GM23248 (cell line): Measurements from ENCODE around the gene KCNN1. TPM values are rescaled to one million over a fixed set of nuclear protein-coding genes. Genes with fewer than 3 reads are reported as not detected.

ENCODE experiments used
- DNase-seq: peaks from one replicate; pipeline ENCODE4 v3.0.0-alpha.2; 2015
- H2AFZ ChIP-seq: fragments of 200-600 bp; sonication (generic); 2 replicates; pipeline ENCODE4 v1.6.1; 2016; ENCODE audit warnings: antibody characterized with exemption
- H3F3A ChIP-seq: fragments of 200-600 bp; sonication (generic); 2 replicates; pipeline ENCODE4 v1.6.1; 2016; ENCODE audit warnings: mild to moderate bottlenecking, antibody characterized with exemption, mixed run types; ENCODE audit not compliant: insufficient read depth
- H3K27ac ChIP-seq: fragments of 200-600 bp; sonication (generic); 2 replicates; pipeline ENCODE4 v1.5.1; 2016; ENCODE audit warnings: mild to moderate bottlenecking
- H3K27me3 ChIP-seq: fragments of 200-600 bp; sonication (generic); replicated peaks from 2 replicates; pipeline ENCODE4 v1.6.1; 2016; ENCODE audit warnings: mild to moderate bottlenecking; ENCODE audit not compliant: insufficient read depth
- H3K36me3 ChIP-seq: fragments of 200-600 bp; sonication (generic); 2 replicates; pipeline ENCODE4 v1.6.1; 2016; ENCODE audit warnings: low read depth, mild to moderate bottlenecking
- H3K4me1 ChIP-seq: fragments of 200-600 bp; sonication (generic); 2 replicates; pipeline ENCODE4 v1.6.1; 2016; ENCODE audit warnings: mild to moderate bottlenecking; ENCODE audit not compliant: insufficient read depth
- H3K4me2 ChIP-seq: fragments of 200-600 bp; sonication (generic); one replicate; pipeline ENCODE4 v1.6.1; 2016; ENCODE audit warnings: mild to moderate bottlenecking; ENCODE audit not compliant: unreplicated experiment
- H3K4me3 ChIP-seq: fragments of 200-600 bp; sonication (generic); 2 replicates; pipeline ENCODE4 v1.5.1; 2016; ENCODE audit warnings: mild to moderate bottlenecking
- H3K79me2 ChIP-seq: fragments of 200-600 bp; sonication (generic); 2 replicates; pipeline ENCODE4 v1.6.1; 2016; ENCODE audit warnings: mild to moderate bottlenecking; ENCODE audit not compliant: insufficient read depth
- H3K9ac ChIP-seq: fragments of 200-600 bp; sonication (generic); 2 replicates; pipeline ENCODE4 v1.6.1; 2016; ENCODE audit warnings: mild to moderate bottlenecking
- H3K9me2 ChIP-seq: fragments of 200-600 bp; sonication (generic); 2 replicates; pipeline ENCODE4 v1.6.1; 2016; ENCODE audit warnings: mixed run types, mild to moderate bottlenecking, moderate library complexity; ENCODE audit not compliant: insufficient read depth
- H3K9me3 ChIP-seq: fragments of 200-600 bp; sonication (generic); one replicate; pipeline ENCODE4 v1.6.1; 2017; ENCODE audit warnings: low read depth
- H4K20me1 ChIP-seq: fragments of 200-600 bp; sonication (generic); 2 replicates; pipeline ENCODE4 v1.6.0; 2016; ENCODE audit not compliant: insufficient read depth
- EZH2 ChIP-seq: fragments of 200-600 bp; sonication (generic); IDR thresholded peaks from 2 replicates; pipeline ENCODE4 v1.6.1; 2018; ENCODE audit warnings: antibody characterized with exemption, mild to moderate bottlenecking; ENCODE audit not compliant: insufficient read depth, poor library complexity, severe bottlenecking
- EZH2phosphoT487 ChIP-seq: fragments of 200-600 bp; sonication (generic); IDR thresholded peaks from 2 replicates; pipeline ENCODE4 v1.6.1; 2018; ENCODE audit warnings: antibody characterized with exemption, moderate library complexity, mild to moderate bottlenecking, low read depth; ENCODE audit not compliant: insufficient read depth
- WGBS, 2 experiments: methylation state at CpG; one replicate each; pipeline ENCODE4 v1.1.6; 2015 to 2017; ENCODE audit warnings: low lambda C conversion rate in 2 of 2, low coverage in 1 of 2; ENCODE audit errors: missing lambda C conversion rate in 2 of 2; 5-methylcytosine and 5-hydroxymethylcytosine counted together
- in situ Hi-C: fragments of 300-500 bp; cut with MboI; formaldehyde crosslinking; loops from 2 replicates; pipeline ENCODE4 v1.15.0; 2020
- polyA plus RNA-seq: library from polyadenylated mRNA; unstranded; fragments of >200 nt; fragmentation: Nextera tagmentation; extraction: Ambion mirVana; gene quantifications from 2 replicates; pipeline ENCODE4 v1.2.1, GENCODE V29; 2016
- total RNA-seq: library from RNA; depleted of rRNA; stranded (reverse); fragments of >200 nt; shearing (Covaris generic); gene quantifications from 2 replicates; pipeline ENCODE4 v1.2.3, GENCODE V29; 2014

KCNN1 gene
- total and polyA plus RNA-seq, 2 experiments from 2014 or later: not detected

DNA sequence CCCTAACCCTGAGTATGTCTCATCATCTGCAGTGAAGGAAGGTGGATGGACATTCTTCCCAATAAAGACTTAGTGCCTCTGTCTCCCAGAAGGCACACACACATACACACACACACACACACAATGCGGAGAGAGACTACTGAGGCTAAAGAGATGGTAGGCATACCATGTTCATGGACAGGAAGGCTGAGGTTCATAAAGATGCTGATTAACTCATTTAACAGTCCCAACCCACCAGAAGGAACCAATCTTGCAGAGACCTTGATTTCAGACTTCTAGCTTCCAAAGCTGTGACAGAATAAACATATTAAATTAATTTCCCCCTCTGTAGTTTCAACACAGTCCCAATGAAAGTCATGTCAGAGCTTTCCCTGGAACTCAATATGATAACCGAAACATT, 74.1 kb downstream of the KCNN1 start:
- H4K20me1 ChIP-seq: no peaks in the 10 kb centered on the region
- no peak for DNase-seq
- no peak overlapping the region for H3K9ac ChIP-seq
- no peaks in the 10 kb centered on the region for H3K9me3 ChIP-seq
- H3K27me3 ChIP-seq: no peaks in the 10 kb centered on the region
- no peak overlapping the region for H3K4me3 ChIP-seq
- H2AFZ ChIP-seq: no peak overlapping the region
- H3K4me1 ChIP-seq: peaks cover 11% of the 10 kb centered on the region
- peaks cover 10% of the 10 kb centered on the region for H3F3A ChIP-seq
- in situ Hi-C loops: no loop called here
- no peaks in the 10 kb centered on the region for H3K79me2 ChIP-seq
- WGBS, 2 experiments: 53 to 61% methylated on average over 2 of the region's 2 CpGs
- H3K4me2 ChIP-seq: no peak overlapping the region
- no peak overlapping the region for H3K27ac ChIP-seq
- no peaks in the 10 kb centered on the region for H3K36me3 ChIP-seq
- no peak for TF ChIP-seq EZH2phosphoT487
- no peak for TF ChIP-seq EZH2
- H3K9me2 ChIP-seq: no peaks in the 10 kb centered on the region

DNA sequence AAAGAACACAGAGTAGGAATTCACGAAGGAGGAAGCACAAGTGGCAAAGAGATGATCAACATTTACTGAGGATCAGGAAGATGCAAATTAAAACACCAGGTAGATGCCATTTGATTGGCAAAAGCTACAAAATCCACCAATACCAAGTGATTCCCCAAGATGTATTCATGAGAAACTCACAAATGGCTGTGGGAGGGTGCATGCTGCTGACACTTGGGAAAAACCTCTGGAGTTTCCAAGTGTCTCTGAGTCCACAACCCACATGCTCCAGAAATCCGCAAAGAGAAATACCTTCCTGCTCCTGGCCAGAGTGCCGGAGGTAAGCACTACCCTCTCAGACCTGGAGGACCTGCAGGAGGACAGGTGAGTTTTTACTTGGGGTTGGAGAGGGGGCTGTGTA, 76.8 kb downstream of the KCNN1 start:
- H2AFZ ChIP-seq: no peak overlapping the region
- H3K79me2 ChIP-seq: no peaks in the 10 kb centered on the region
- no peaks in the 10 kb centered on the region for H3K27me3 ChIP-seq
- no peak overlapping the region for H3K9ac ChIP-seq
- no peaks in the 10 kb centered on the region for H3K9me3 ChIP-seq
- H3F3A ChIP-seq: peaks cover 21% of the 10 kb centered on the region
- H3K4me1 ChIP-seq: peaks cover 15% of the 10 kb centered on the region
- no peaks in the 10 kb centered on the region for H3K9me2 ChIP-seq
- no peaks in the 10 kb centered on the region for H3K36me3 ChIP-seq
- H4K20me1 ChIP-seq: no peaks in the 10 kb centered on the region
- DNase-seq: no peak
- 95 to 97% methylated on average over 3 of the region's 3 CpGs for WGBS, 2 experiments
- H3K4me2 ChIP-seq: no peak overlapping the region
- no peak overlapping the region for H3K27ac ChIP-seq
- in situ Hi-C loops: no loop called here
- TF ChIP-seq EZH2phosphoT487: no peak
- no peak for TF ChIP-seq EZH2
- no peak overlapping the region for H3K4me3 ChIP-seq

DNA sequence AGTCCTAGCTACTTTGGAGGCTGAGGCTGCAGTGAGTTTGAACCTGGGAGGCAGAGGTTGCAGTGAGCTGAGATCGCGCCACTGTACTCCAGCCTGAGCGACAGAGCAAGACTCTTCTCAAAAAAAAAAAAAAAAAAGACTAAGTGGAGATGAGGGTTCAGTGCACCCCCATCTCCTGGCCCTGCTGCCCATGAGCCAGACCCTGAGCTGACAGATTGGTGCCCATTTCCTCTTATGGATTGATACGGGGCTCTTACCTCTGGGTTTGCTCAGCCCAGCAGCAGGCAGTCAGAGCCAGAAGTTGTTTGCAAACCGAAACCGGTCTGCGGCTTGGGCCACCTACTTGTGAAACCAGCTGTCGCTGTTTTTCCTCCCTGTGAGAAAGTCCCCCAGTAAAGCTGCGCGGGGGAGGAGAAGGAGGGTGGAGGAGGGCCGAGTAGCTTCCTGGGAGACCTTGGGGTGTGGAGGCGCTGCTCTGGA, 78.0 kb downstream of the KCNN1 start:
- H3K4me2 ChIP-seq: peak overlapping the region; percentile 93
- peak; percentile 86 for DNase-seq
- no peaks in the 10 kb centered on the region for H3K9me3 ChIP-seq

DNA sequence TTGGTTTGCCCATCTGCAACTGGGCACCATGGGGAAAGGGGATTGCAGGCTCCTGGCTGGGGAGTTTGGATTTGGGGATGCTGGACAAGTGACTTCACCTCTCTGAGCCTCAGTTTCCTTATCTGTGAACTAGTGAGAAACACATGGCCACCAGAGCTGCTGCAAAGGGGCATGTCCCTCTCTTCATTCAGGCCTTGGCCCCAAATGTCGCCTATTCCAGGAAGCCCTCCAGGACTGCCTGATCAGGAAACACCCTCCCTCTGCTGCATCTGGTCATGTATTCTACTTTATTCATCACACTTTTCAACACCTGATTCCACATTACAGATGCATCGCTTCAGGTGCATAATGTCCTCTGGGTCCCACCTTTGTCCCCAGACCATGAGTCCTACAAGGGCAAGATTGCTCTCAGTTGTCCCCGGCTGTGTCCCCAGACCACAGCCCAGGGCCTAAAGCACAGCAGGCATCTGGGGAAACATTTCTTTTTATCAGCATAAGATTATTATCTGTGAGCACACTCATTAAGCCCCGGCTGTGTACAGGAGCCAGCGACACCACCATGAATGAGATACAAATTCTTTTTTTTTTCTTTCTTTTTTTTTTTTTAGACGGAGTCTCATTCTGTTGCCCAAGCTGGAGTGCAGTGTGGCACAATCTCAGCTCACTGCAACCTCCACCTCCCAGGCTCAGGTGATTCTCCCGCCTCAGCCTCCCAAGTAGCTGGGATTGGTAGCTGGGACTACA, 78.6 kb downstream of the KCNN1 start:
- in situ Hi-C loops: no loop called here
- peak overlapping the region; percentile 93 for H3K4me2 ChIP-seq
- no peaks in the 10 kb centered on the region for H3K27me3 ChIP-seq
- H3K4me3 ChIP-seq: peak overlapping the region; percentile 65
- no peaks in the 10 kb centered on the region for H3K36me3 ChIP-seq
- no peak for DNase-seq
- H4K20me1 ChIP-seq: no peaks in the 10 kb centered on the region
- no peaks in the 10 kb centered on the region for H3K9me2 ChIP-seq
- TF ChIP-seq EZH2phosphoT487: no peak
- no peak for TF ChIP-seq EZH2
- H3K9me3 ChIP-seq: no peaks in the 10 kb centered on the region
- H3K4me1 ChIP-seq: peaks cover 15% of the 10 kb centered on the region
- peak overlapping the region; percentile 82 for H2AFZ ChIP-seq
- H3F3A ChIP-seq: peaks cover 21% of the 10 kb centered on the region
- H3K27ac ChIP-seq: peak overlapping the region; percentile 72
- 57 to 58% methylated on average over 7 of the region's 7 CpGs for WGBS, 2 experiments
- H3K79me2 ChIP-seq: no peaks in the 10 kb centered on the region
- H3K9ac ChIP-seq: peak overlapping the region; percentile 71

More for the DNA sequence above, 78.0 kb downstream of the KCNN1 start:
- Histone ChIP-seq H3K79me2 (no peaks in the 10 kb centered on the region), H3K4me3 (peak overlapping the region; percentile 65), H4K20me1 (no peaks in the 10 kb centered on the region), H2AFZ (peak overlapping the region; percentile 82), H3K36me3 (no peaks in the 10 kb centered on the region), H3K27me3 (no peaks in the 10 kb centered on the region), H3F3A (peaks cover 21% of the 10 kb centered on the region), H3K4me1 (peaks cover 15% of the 10 kb centered on the region), H3K9me2 (no peaks in the 10 kb centered on the region), H3K9ac (peak overlapping the region; percentile 71), H3K27ac (peak overlapping the region; percentile 72)
- TF ChIP-seq EZH2phosphoT487 (no peak), EZH2 (no peak)
- WGBS, 2 experiments: 4% methylated on average over 12 of the region's 12 CpGs
- in situ Hi-C loops: no loop called here
